Lower leg skin (tissue), 4 donors: ENCODE results near the gene DGKK. TPM values are rescaled to one million over a fixed set of nuclear protein-coding genes. Genes with fewer than 3 reads are reported as not detected.

Experiments
- DNase-seq, 2 donors: peaks; one replicate each; pipeline ENCODE4 v3.0.0-alpha.2; 2019; ENCODE audit warnings: low spot score in 2 of 2
- H3K4me3 ChIP-seq: fragments of 200-600 bp; sonication (generic); 2 replicates; pipeline ENCODE4 v1.5.1; 2017; ENCODE audit warnings: mild to moderate bottlenecking, low read depth; ENCODE audit not compliant: poor library complexity, severe bottlenecking
- POLR2A ChIP-seq, 2 donors: fragments of 450-650 bp; IDR thresholded peaks; one replicate each; pipeline ENCODE4 v1.6.1; 2016 to 2017; ENCODE audit warnings: antibody characterized with exemption in 2 of 2, mild to moderate bottlenecking in 1 of 2, moderate library complexity in 1 of 2
- WGBS, 2 donors: methylation state at CpG; one replicate each; pipeline ENCODE4 v1.1.5; 2018; 5-methylcytosine and 5-hydroxymethylcytosine counted together
- intact Hi-C: fragments of 100-400 bp; cut with DNase I; formaldehyde crosslinking; loops from one replicate; pipeline ENCODE4 v1.15.0; 2023; ENCODE audit warnings: low total_unique reads
- total RNA-seq, 4 donors: library from RNA; depleted of rRNA; stranded (reverse); fragments of >200 nt; gene quantifications; one replicate each; pipeline ENCODE4 v1.1.0, GENCODE V29; 2016
- TF ChIP-seq, protein P1 (sequence below), 3 donors: fragments of 450-650 bp; IDR thresholded peaks; one replicate each; pipeline ENCODE4 v1.5.1; 2016; ENCODE audit warnings: antibody characterized with exemption in 3 of 3, mild to moderate bottlenecking in 3 of 3, moderate library complexity in 2 of 3

Gene DGKK
- total RNA-seq: not detected

GRCh38 chrX:50470103-50471031 lies at the start of gene DGKK:
Gene DGKK, minus strand, starts transcription at chrX:50470825. Its CDS starts 147 bp downstream, at chrX:50470678.
- no peak within 1 kb of the TSS for H3K4me3 ChIP-seq
- 3 to 48% methylated on average over 25 to 57 of the region's 59 CpGs for WGBS, 2 donors
- TF ChIP-seq, protein P1, sequence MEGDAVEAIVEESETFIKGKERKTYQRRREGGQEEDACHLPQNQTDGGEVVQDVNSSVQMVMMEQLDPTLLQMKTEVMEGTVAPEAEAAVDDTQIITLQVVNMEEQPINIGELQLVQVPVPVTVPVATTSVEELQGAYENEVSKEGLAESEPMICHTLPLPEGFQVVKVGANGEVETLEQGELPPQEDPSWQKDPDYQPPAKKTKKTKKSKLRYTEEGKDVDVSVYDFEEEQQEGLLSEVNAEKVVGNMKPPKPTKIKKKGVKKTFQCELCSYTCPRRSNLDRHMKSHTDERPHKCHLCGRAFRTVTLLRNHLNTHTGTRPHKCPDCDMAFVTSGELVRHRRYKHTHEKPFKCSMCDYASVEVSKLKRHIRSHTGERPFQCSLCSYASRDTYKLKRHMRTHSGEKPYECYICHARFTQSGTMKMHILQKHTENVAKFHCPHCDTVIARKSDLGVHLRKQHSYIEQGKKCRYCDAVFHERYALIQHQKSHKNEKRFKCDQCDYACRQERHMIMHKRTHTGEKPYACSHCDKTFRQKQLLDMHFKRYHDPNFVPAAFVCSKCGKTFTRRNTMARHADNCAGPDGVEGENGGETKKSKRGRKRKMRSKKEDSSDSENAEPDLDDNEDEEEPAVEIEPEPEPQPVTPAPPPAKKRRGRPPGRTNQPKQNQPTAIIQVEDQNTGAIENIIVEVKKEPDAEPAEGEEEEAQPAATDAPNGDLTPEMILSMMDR (IDR thresholded peaks at IDR 0.05): no peak
- TF ChIP-seq POLR2A (IDR thresholded peaks at IDR 0.05): no peak
- DNase-seq: no peak
- intact Hi-C loops: no loop called here

- intact Hi-C loops: no loop called here
- no peak for DNase-seq
- H3K4me3 ChIP-seq: no peak overlapping the region
- 77% methylated on average over 3 of the region's 7 CpGs; no CpG with 5 or more reads in 1 of the 2 donors for WGBS, 2 donors
- TF ChIP-seq POLR2A (IDR thresholded peaks at IDR 0.05): no peak
- TF ChIP-seq, protein P1 (IDR thresholded peaks at IDR 0.05): no peak
These were observed 44.2 kb upstream of the DGKK start for GRCh38 chrX:50514811-50515210.

- H3K4me3 ChIP-seq: no peak overlapping the region
- intact Hi-C loops: no loop called here
- TF ChIP-seq POLR2A (IDR thresholded peaks at IDR 0.05): no peak
- TF ChIP-seq, protein P1 (IDR thresholded peaks at IDR 0.05): no peak
- 54 to 56% methylated on average over 3 of the region's 3 CpGs for WGBS, 2 donors
- DNase-seq: no peak
These were observed 26.5 kb upstream of the DGKK start for GRCh38 chrX:50497114-50497513.

DNA sequence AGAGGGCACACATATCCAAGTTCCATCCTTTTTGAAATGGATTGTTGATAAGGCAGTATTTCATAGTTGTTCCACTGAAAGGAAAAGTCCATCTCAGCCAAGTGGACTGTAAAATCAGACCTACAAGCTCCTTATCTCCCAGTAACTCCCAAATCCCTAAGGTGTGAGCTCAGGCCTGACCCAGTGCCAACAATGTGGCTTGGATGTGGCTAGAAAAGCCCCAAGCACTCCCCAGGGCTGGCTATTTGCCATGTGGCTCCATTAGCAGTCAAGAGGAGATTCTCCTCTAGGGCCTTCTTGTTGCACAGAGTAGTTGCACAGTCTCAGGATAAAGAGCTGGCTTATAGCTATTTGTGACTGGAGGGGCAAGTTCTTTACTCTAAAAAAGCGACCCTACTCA lies 25.0 kb upstream of the DGKK start:
- no peak for DNase-seq
- intact Hi-C loops: no loop called here
- 63 to 88% methylated on average over 1 of the region's 1 CpG for WGBS, 2 donors
- TF ChIP-seq POLR2A (IDR thresholded peaks at IDR 0.05): no peak
- TF ChIP-seq, protein P1 (IDR thresholded peaks at IDR 0.05): no peak
- H3K4me3 ChIP-seq: no peak overlapping the region

DNA sequence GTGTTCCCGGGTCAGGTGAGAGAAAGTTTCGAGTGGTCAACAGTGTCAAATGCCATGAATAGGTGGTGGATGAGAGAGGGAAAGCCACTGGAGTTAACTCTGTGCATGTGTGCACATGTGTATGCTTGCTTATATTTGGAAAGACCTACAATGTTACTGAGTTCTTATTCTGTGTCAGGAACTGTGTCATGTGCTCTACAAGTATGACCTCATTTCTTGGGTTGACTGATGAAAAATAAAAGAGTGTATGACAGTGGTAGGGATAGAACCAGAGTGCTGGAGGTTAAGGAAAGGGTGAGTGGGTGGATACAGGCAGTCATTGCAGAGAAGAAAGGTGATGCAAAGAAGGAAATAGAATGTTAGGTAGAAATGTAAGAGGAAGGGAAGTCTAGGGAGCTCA lies 22.1 kb upstream of the DGKK start:
- intact Hi-C loops: no loop called here
- DNase-seq: no peak
- H3K4me3 ChIP-seq: no peak overlapping the region
- TF ChIP-seq, protein P1 (IDR thresholded peaks at IDR 0.05): no peak
- TF ChIP-seq POLR2A (IDR thresholded peaks at IDR 0.05): no peak
- 68% methylated on average over 2 of the region's 2 CpGs for WGBS, 2 donors
